ENCODE data around the gene PDLIM5.
"Not testable (repeated sequence)": the region's sequence is repeated elsewhere in the genome, so short reads cannot be mapped to it uniquely, and the experiment has no call there.

PDLIM5 gene

GRCh38 chr4:94528792-94529451, 77.2 kb downstream of the PDLIM5 start:
- DNase-seq (ENCODE audit: low read depth) = no peak

GRCh38 chr4:94530073-94530472, 78.3 kb downstream of the PDLIM5 start:
- no peak for DNase-seq (ENCODE audit: low read depth)

- DNase-seq (ENCODE audit: low read depth) = peak; percentile 92
These were observed 80.4 kb downstream of the PDLIM5 start for GRCh38 chr4:94531991-94532789.

- no peak for DNase-seq (ENCODE audit: low read depth)
These were observed 81.9 kb downstream of the PDLIM5 start for GRCh38 chr4:94533405-94534223.

GRCh38 chr4:94534401-94535312, 82.9 kb downstream of the PDLIM5 start:
- no peak for DNase-seq (ENCODE audit: low read depth)

- no peak for DNase-seq (ENCODE audit: low read depth)
These were observed 84.3 kb downstream of the PDLIM5 start for GRCh38 chr4:94536049-94536448.

- DNase-seq (ENCODE audit: low read depth) = no peak
These were observed 85.1 kb downstream of the PDLIM5 start for GRCh38 chr4:94536649-94537469.

GRCh38 chr4:94537921-94538628, 86.3 kb downstream of the PDLIM5 start:
- no peak for DNase-seq (ENCODE audit: low read depth)

GRCh38 chr4:94540476-94540875, 88.7 kb downstream of the PDLIM5 start:
- no peak for DNase-seq (ENCODE audit: low read depth)

- DNase-seq (ENCODE audit: low read depth) = peak; percentile 78
These were observed 93.1 kb downstream of the PDLIM5 start for GRCh38 chr4:94544811-94545210.

GRCh38 chr4:94545296-94545695, 93.6 kb downstream of the PDLIM5 start:
- DNase-seq (ENCODE audit: low read depth) = peak; percentile 93

GRCh38 chr4:94546949-94547348, 95.2 kb downstream of the PDLIM5 start:
- no peak for DNase-seq (ENCODE audit: low read depth)

- peak; percentile 87 for DNase-seq (ENCODE audit: low read depth)
These were observed 96.8 kb downstream of the PDLIM5 start for GRCh38 chr4:94548571-94548970.

- no peak for DNase-seq (ENCODE audit: low read depth)
These were observed 98.6 kb downstream of the PDLIM5 start for GRCh38 chr4:94550352-94550751.

- no peak for DNase-seq (ENCODE audit: low read depth)
These were observed 99.1 kb downstream of the PDLIM5 start for GRCh38 chr4:94550851-94551250.

GRCh38 chr4:94551643-94552564, 100.2 kb downstream of the PDLIM5 start:
- no peak for DNase-seq (ENCODE audit: low read depth)

GRCh38 chr4:94556047-94556446, 104.3 kb downstream of the PDLIM5 start:
- DNase-seq (ENCODE audit: low read depth) = not testable (repeated sequence)

GRCh38 chr4:94557632-94558031, 105.9 kb downstream of the PDLIM5 start:
- DNase-seq (ENCODE audit: low read depth) = not testable (repeated sequence)

GRCh38 chr4:94558392-94558904, 106.7 kb downstream of the PDLIM5 start:
- no peak for DNase-seq (ENCODE audit: low read depth)

All from ELR (cell line).